HEK293T (cell line): ENCODE data around the gene VAV3.

ENCODE experiments used
- BHLHE40 ChIP-seq: fragments of 450-650 bp; IDR thresholded peaks from 2 replicates; pipeline ENCODE4 v1.6.1; 2016; ENCODE audit warnings: mild to moderate bottlenecking, moderate library complexity, borderline replicate concordance
- ELF4 ChIP-seq: fragments of 450-650 bp; IDR thresholded peaks from 2 replicates; pipeline ENCODE4 v1.6.1; 2017; ENCODE audit warnings: antibody characterized with exemption
- FOXK2 ChIP-seq: fragments of 450-650 bp; IDR thresholded peaks from 2 replicates; pipeline ENCODE4 v1.6.1; 2016; ENCODE audit warnings: mild to moderate bottlenecking
- LEF1 ChIP-seq: fragments of 450-650 bp; IDR thresholded peaks from 2 replicates; pipeline ENCODE4 v1.6.1; 2017; ENCODE audit warnings: mild to moderate bottlenecking, borderline replicate concordance
- NFRKB ChIP-seq: fragments of 450-650 bp; IDR thresholded peaks from 2 replicates; pipeline ENCODE4 v1.6.1; 2016; ENCODE audit warnings: mild to moderate bottlenecking, moderate library complexity
- TARDBP ChIP-seq: fragments of 450-650 bp; IDR thresholded peaks from 2 replicates; pipeline ENCODE4 v1.6.1; 2016
- ZNF384 ChIP-seq: fragments of 450-650 bp; IDR thresholded peaks from 2 replicates; pipeline ENCODE4 v1.6.1; 2016

GRCh38 chr1:107930292-107930691 lies 34.7 kb downstream of the VAV3 start:
- TF ChIP-seq ELF4 (no peak), FOXK2 (no peak), NFRKB (no peak), ZNF384 (no peak), BHLHE40 (no peak), LEF1 (no peak), TARDBP (no peak)
